HG03571 (cell line): Measurements from ENCODE around the gene AKAP12.
"Not testable (repeated sequence)": the region's sequence is repeated elsewhere in the genome, so short reads cannot be mapped to it uniquely, and the experiment has no call there.

Experiments
- ATAC-seq: cut with Tn5 transposase; IDR thresholded peaks from one replicate; pipeline ENCODE4 v1.9.1; 2021; ENCODE audit not compliant: unreplicated experiment

Gene AKAP12

GRCh38 chr6:151309619-151310018 is 69.9 kb downstream of the AKAP12 start:
- ATAC-seq: no peak

GRCh38 chr6:151310279-151310678 is 70.5 kb downstream of the AKAP12 start:
- ATAC-seq: no peak

- no peak for ATAC-seq
These were observed 71.3 kb downstream of the AKAP12 start for GRCh38 chr6:151310852-151311767.

GRCh38 chr6:151313066-151313491 is 73.3 kb downstream of the AKAP12 start:
- no peak for ATAC-seq

DNA sequence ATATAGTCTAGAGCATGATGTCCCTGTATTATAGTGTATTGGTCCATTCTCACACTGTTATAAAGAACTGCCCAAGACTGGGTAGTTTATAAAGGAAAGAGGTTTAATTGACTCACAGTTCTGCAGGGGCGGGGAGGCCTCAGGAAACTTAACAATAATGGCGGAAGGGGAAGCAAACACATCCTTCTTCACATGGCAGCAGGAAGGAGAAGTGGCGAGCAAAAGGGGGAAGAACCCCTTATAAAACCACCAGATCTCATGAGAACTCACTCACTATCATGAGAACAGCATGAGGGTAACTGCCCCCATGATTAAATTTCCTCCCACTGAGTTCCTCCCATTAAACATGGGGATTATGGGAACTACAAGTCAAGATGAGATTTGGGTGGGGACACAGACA is 75.9 kb downstream of the AKAP12 start:
- ATAC-seq: not testable (repeated sequence)

DNA sequence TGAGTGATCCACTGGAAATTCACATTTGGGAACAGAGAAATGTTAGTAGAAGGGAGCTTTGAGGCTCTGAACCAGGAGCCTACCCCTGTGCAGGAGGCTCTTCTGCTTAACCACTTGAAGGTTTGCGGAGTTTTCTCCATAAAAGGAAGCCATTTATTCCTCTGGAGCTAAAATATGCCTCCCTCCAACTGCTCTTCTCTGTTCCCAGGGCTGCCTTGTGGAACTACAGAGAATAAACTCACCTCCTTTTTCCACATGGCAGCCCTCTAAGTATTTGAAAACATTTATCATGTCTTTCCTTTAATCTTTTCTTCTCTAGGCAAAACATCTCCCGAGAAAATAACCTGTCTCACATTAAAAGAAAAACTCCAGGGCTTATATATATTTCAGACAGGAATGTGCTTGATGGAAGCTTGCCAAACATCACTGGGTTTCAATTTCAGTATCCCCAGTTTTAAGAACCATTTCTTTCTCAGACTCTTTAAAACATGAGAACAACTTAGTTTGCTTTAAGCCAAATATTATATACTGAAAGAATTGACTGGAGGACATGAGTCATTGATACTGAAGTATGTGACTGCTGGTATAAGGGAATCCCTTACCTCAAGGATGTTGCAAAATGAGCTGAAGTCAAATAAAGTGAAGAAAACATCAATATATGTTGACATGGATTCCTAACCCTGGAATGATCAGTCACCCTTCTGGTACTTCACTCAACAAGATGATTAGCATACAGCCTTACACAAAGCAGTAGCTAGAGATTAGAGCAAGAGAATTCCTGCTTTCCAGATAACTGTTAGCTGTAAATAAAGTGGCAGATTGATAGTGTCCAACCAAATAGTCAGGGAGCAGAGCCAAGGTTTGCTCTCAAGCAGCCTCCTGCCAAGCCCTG is 77.6 kb downstream of the AKAP12 start:
- no peak for ATAC-seq

DNA sequence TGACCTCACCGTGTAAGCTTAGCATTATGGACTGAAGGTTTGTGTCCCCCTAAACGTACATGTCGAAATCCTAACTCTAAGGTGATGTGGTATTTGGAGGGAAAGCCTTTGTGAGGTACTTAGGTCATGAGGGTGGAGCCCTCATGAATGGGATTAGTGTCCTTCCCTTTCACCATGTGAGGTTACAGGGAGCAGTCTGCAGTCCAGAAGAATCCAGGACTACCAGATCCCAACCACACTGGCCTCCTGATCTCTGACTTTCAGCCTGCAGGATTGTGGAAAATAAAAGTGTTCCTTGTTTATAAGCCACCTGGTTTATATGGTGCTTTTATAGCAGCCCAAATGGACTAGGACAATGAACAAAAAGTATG is 78.2 kb downstream of the AKAP12 start:
- ATAC-seq: no peak

DNA sequence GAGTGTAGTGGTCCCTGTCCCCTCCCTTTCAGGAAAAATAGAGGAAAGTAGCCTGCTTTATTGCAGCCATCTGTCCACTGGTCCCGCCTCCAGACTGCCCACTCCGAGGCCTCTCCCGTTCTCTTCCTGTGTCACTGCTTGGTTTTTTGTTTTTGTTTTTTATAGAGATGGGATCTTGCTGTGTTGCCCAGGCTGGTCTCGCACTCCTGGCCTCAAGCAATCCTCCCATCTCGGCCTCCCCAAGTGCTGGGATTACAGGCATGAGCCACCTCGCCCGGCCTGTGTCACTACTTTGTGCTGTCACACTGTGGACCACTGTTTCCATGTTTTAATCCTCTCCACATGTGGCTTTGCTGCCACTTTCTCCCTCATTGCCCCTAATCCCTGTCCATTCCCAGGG is 80.4 kb downstream of the AKAP12 start:
- no peak for ATAC-seq

DNA sequence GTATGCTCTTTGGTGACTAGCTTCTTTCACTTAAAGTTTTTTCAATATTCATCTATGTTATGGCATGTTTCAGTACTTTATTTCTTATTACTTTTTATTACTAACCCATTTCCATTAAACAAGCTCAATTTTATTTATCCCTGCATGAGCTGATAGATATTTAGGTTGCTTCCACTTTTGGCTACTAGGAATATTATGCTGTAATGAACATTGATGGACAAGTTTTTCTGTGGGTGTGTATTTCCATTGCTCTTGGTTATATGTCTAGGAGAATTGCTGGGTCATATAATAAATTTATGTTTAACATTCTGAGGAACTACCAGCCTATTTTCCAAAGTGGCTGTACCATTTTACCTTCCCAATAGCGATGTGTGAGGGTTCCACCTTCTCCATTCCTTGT is 81.7 kb downstream of the AKAP12 start:
- no peak for ATAC-seq

- no peak for ATAC-seq
These were observed 82.8 kb downstream of the AKAP12 start for GRCh38 chr6:151322570-151322969.

DNA sequence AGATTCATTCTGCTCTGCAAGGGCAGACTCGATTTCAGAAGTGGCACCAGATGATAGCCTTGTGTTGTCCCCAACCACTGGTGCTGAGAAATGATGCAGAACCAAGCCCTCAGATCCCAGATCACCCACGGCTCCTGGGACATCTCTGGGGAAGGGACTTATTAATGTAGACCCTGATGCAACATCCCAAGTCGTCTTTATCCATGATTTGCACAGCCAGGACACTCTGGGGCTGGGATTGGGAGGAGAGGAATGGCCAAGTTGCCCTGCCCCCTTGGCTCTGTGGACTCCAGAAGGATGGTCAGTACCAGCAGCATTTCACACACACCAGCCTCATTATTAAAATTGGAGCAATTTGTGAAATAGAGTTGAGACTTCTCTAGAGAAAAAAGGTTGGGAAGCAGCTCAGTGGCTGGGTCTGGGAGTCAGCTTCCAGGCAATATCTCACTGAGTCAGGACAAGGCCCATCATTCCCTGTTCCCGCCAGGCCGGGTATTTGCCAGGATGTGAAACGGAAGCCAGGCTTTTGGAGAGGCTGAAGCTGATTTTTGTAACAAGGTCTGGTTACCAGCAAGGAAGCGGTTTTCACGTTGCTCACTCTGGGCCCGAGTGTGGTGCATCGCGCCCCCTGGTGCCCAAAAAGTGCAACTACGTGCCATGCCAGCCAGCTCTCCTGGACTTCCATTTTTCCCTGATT is 84.2 kb downstream of the AKAP12 start:
- peak; percentile 64 for ATAC-seq

DNA sequence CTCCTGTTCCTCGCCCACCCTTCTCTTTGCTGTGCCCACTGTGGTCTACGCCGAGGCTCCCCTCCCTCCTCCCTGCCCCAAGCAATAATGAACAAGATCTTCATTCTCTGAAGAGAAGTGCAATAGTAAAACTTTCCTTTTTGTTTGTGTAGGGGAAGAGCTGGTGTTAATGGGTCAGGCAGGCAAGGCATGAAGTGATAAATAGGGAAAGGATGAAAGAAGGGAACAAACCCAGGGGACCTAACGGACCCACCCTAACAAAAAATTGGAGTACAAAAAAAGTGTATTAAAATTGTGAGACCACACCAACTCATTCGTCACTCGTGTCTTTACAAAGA is 84.7 kb downstream of the AKAP12 start:
- ATAC-seq: no peak

DNA sequence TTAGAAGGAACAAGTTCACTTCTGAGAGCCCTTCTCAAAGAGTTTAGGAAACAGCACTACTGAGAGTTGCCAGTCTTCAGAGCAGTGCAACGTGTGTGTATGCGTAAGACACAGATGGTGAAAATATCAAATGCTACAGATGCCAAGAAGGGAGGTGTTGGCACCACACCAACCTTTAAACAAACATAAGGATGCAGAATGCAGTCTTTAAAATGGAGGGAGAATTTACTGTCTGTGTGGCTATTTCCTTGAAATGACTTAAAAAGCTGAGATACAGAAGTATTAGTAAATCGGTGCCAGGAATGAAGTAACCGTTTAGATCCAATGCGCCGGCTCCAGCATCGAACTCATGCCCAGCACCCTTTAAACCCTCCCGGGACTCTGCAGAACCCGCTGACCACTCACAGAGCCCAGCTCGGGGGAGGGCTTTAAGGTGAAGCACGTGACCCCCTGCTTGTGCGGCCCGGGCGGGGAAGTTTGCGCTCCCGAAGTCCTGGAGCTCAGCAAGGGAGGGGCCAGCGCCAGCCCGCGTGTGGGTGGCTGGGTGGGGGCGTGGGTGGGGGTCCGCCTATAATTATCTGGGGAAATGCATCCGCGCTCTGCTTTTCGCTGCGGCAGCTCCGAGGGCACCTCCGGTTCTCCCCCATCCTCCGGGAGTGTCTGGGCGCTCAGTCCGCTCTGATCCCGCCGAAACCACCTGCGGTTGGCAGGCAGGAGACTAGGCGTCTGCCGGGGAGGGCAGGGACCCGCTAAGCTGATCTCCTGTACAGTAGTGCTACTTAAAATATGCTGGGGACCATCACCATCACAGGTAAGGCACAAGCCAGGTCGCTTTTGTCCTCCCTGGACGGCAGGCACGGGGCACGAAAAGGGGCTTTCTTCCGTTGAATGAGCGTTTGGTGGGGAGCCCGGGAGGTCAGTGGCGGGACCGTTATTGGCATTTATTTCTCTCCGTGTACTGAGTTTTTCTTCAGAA is 85.6 kb downstream of the AKAP12 start:
- no peak for ATAC-seq

DNA sequence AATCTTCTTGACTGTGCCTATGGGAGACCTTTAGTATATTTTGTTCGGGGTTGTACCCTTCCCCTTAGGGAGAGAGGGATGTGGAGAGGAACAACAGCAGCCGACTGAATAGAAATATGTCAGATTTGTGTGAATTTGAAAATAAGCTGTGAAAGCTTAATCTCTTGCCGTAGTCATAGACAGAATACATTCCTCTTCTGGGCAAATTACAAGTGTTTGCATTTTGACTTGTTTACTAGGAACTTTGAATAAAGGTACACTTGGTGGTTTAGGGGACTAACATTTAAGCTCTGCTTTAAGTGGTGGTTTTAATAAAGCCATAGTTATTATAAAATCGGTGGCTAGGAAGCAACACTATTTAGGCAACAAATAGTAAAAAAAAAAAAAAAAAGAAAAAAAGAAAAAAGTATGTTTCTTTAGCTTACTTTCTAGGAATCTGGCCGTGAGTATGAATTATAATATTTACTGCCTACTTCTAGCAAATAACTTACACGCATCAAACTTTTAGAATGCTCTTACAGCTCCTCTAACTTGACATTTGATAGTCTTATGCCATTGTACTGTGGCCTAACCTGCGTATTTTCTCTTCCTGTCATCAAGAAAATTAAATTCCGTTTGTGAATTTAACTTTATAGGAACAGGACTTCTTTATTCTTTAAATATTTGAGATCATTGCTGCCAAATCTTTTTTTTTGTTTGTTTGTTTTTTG is 86.5 kb downstream of the AKAP12 start:
- ATAC-seq: no peak

GRCh38 chr6:151327101-151327500 is 87.3 kb downstream of the AKAP12 start:
- ATAC-seq: no peak

GRCh38 chr6:151330130-151330696 is 90.4 kb downstream of the AKAP12 start:
- ATAC-seq: no peak

DNA sequence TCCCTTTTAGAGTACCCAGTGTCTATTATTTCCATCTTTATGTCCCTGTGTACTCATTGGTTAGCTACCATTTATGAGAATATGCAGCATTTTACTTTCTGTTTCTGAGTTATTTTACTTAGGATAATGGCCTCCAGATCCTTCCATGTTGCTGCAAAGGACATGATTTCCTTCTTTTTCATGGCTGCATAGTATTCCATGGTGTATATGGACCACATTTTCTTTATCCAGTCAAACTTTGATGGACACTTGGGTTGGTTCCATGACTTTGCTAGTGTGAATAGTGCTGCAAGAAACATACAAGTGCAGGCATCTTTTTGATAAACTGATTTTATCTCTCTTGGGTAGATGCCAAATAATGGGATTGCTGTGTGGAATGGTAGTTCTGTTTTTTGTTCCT is 96.2 kb downstream of the AKAP12 start:
- ATAC-seq: no peak

DNA sequence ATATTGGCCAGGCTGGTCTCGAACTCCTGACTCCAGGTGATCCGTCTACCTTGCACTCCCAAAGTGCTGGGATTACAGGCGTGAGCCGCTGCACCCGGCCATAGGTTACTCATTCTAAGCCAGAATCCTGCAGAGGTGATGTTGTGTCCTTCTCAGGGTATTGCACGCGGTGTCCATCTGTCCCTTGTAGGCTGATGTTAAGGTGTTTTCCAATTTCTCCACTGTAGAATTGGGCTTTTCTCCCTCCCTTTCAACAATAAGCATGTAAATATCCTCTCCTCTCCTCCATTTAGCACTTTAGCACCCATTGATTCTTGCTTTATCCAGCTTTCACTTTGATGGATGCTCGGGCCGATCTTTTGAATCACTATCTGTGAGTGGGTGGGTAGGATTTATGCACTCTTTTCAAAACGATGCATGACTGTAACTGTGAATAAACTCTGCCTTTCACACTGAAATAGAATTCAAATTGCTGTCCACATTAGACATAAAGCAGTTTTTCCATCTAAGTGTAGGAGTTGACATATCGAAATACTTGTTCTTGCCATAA is 99.0 kb downstream of the AKAP12 start:
- no peak for ATAC-seq

DNA sequence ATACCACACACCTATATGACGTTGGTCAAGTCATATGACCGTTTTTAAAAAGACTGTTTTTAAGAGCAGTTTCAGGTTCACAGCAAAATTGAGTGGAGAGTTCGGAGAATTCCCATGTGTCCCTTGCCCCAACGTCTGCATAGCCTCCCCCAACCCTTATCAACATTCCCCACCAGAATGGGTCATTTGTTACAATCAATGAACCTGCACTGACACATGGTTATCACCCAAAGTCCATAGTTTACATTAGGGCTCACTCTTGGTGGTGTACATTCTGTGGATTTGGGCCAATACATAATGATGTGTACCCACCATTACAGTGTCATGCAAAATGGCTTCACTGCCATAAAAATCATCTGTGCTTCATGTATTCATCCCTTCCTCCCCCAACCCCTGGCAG is 99.6 kb downstream of the AKAP12 start:
- no peak for ATAC-seq
